Gastroesophageal sphincter (tissue), 3 donors: ENCODE results near the gene ALDH1A3.

Experiments used
- EP300 ChIP-seq: sonication (generic); formaldehyde crosslinking; IDR thresholded peaks from one replicate; pipeline ENCODE4 v1.6.1; 2017; ENCODE audit warnings: antibody characterized with exemption, mild to moderate bottlenecking
- POLR2A ChIP-seq, 2 donors: fragments of 450-650 bp; IDR thresholded peaks; one replicate each; pipeline ENCODE4 v1.6.1; 2017; ENCODE audit warnings: antibody characterized with exemption in 2 of 2, mild to moderate bottlenecking in 2 of 2, moderate library complexity in 1 of 2
- POLR2AphosphoS5 ChIP-seq: sonication (generic); formaldehyde crosslinking; IDR thresholded peaks from one replicate; pipeline ENCODE4 v1.6.1; 2017; ENCODE audit warnings: antibody characterized with exemption
- TF ChIP-seq, protein P1 (sequence below), 4 experiments: fragments of 200-600 bp in 2 of 4; fragments of 450-650 bp in 2 of 4; sonication (generic) in 1 of 4; IDR thresholded peaks; one replicate each; pipeline ENCODE4 v1.5.1; 2017 to 2019; ENCODE audit warnings: antibody characterized with exemption in 4 of 4, mild to moderate bottlenecking in 2 of 4, moderate library complexity in 2 of 4

DNA sequence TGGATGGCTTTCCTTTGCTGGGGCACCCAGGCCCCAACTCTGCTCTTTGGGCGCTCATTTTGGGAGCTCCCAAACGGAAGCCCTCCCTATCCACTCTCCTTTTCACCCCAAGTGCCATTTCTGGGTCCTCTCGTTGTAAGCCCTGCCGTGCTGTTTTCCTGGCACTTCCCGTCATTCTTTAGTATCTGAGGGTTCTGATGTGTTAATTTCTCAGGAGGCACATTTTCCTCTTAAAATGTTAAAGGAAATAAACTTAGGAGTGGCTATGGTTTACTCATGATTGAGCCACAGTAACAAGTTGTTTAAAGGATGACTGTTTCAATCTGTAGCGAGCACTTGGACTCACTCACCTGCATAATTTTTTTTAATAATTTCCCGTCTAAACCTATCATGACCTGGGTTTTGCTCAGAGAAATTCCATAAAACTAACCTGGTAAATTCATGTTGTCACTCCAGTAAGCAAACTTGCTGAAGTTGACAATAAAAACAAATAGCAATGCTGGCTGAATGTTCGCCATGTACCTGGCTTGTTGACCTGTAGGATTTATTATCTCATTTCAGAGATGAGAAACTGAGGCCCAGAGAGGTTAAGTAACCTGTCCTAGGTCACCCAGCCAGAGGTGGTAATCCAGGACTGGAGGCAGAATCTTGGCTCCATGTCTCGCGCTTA lies 10.6 kb downstream of the ALDH1A3 start:
- TF ChIP-seq, protein P1, sequence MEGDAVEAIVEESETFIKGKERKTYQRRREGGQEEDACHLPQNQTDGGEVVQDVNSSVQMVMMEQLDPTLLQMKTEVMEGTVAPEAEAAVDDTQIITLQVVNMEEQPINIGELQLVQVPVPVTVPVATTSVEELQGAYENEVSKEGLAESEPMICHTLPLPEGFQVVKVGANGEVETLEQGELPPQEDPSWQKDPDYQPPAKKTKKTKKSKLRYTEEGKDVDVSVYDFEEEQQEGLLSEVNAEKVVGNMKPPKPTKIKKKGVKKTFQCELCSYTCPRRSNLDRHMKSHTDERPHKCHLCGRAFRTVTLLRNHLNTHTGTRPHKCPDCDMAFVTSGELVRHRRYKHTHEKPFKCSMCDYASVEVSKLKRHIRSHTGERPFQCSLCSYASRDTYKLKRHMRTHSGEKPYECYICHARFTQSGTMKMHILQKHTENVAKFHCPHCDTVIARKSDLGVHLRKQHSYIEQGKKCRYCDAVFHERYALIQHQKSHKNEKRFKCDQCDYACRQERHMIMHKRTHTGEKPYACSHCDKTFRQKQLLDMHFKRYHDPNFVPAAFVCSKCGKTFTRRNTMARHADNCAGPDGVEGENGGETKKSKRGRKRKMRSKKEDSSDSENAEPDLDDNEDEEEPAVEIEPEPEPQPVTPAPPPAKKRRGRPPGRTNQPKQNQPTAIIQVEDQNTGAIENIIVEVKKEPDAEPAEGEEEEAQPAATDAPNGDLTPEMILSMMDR (IDR thresholded peaks at IDR 0.05) = no peak
- TF ChIP-seq EP300 (no peak), POLR2A (IDR thresholded peaks at IDR 0.05) (no peak), POLR2AphosphoS5 (no peak)
